ENCODE data around the gene DUSP10. TPM values are rescaled to one million over a fixed set of nuclear protein-coding genes. Genes with fewer than 3 reads are reported as not detected.

The DUSP10 gene
- total RNA-seq, 1 experiment from 2014 or later: 1.7 TPM

GRCh38 chr1:221761354-221762002, 19.6 kb upstream of the DUSP10 start:
- no peaks in the 10 kb centered on the region for H3K36me3 ChIP-seq (ENCODE audit: control insufficient read depth in 1 of 2, insufficient read depth in 2 of 2, low read length in 2 of 2)
- RAD21 ChIA-PET (ENCODE audit: low non-redundant PET in 1 of 2, low total read pairs in 2 of 2, uncharacterized antibody in 2 of 2, unreplicated experiment in 2 of 2): no interaction called here

More at GRCh38 chr1:221761354-221762002, 19.6 kb upstream of the DUSP10 start:
- DNase-seq (ENCODE audit: low read depth, low spot score) (no peak), ATAC-seq (no peak)
- no peaks in the 10 kb centered on the region for H3K4me1 ChIP-seq (ENCODE audit: control insufficient read depth in 1 of 2, insufficient read depth in 2 of 2, low read length in 2 of 2)
- TF ChIP-seq FOSL1 (IDR thresholded peaks at IDR 0.05; ENCODE audit: low read depth) (no peak), ZFX (IDR thresholded peaks at IDR 0.05) (no peak), EGR1 (IDR thresholded peaks at IDR 0.05; ENCODE audit: low read depth) (no peak), SRF (IDR thresholded peaks at IDR 0.05; ENCODE audit: low read depth) (no peak), ZNF274 (IDR thresholded peaks at IDR 0.05; ENCODE audit: low read depth, low read length) (no peak), REST (IDR thresholded peaks at IDR 0.05; ENCODE audit: low read depth) (no peak), SP1 (IDR thresholded peaks at IDR 0.05; ENCODE audit: low read depth) (no peak), RAD21 (IDR thresholded peaks at IDR 0.05; ENCODE audit: low read depth) (no peak), EZH2 (IDR thresholded peaks at IDR 0.05) (no peak), POLR2AphosphoS5 (IDR thresholded peaks at IDR 0.05; ENCODE audit: low read depth, low read length) (no peak), POLR2A (IDR thresholded peaks at IDR 0.05; ENCODE audit: borderline replicate concordance, extremely low read depth, insufficient read depth, insufficient read length) (no peak), ELF1 (IDR thresholded peaks at IDR 0.05; ENCODE audit: borderline replicate concordance, low read depth) (no peak), YY1 (IDR thresholded peaks at IDR 0.05; ENCODE audit: extremely low read depth, insufficient replicate concordance, low read depth, low read length) (no peak)
- H3K9ac ChIP-seq (ENCODE audit: low read length): no peak overlapping the region
- H3K27ac ChIP-seq (ENCODE audit: low read depth, low read length): no peak overlapping the region
- H4K20me1 ChIP-seq (ENCODE audit: insufficient read depth): no peaks in the 10 kb centered on the region
- no peak overlapping the region for H3K4me2 ChIP-seq (ENCODE audit: low read length)
- BruUV-seq (replicated peaks): no TSS peak
- H3K79me2 ChIP-seq (ENCODE audit: insufficient read depth, low read length): no peaks in the 10 kb centered on the region
- POLR2A ChIA-PET: no interaction called here
- intact Hi-C loops (cut with micrococcal nuclease): no loop called here
- no peak overlapping the region for H3K4me3 ChIP-seq (replicated peaks in 1 of 2; ENCODE audit: low read depth in 1 of 2, low read length in 2 of 2)
- H3K9me2 ChIP-seq (ENCODE audit: insufficient read depth): no peaks in the 10 kb centered on the region
- H3K27me3 ChIP-seq (ENCODE audit: insufficient read depth, low read length): no peaks in the 10 kb centered on the region
- H3K9me3 ChIP-seq (ENCODE audit: control insufficient read depth in 1 of 2, insufficient read depth in 1 of 2, low read depth in 1 of 2, low read length in 2 of 2): no peaks in the 10 kb centered on the region
- no peak overlapping the region for H2AFZ ChIP-seq (ENCODE audit: low read depth, low read length, poor library complexity, severe bottlenecking)
- CTCF ChIA-PET: no interaction called here

All from HCT116 (cell line).